A673 (cell line): ENCODE measurements around the gene KHK.

Experiments
- CTCF ChIP-seq: fragments of 300-800, 200-600 bp; sonication (generic); conservative IDR thresholded peaks from 2 replicates; pipeline ENCODE4 v1.5.1; 2017; ENCODE audit warnings: low read depth, mild to moderate bottlenecking, antibody characterized with exemption, low read length, moderate library complexity, mixed read lengths
- EZH2 ChIP-seq: fragments of 200-600 bp; sonication (generic); IDR thresholded peaks from 2 replicates; pipeline ENCODE4 v1.6.1; 2017; ENCODE audit warnings: borderline replicate concordance, low read depth, mild to moderate bottlenecking, mixed read lengths, antibody characterized with exemption, low read length; ENCODE audit not compliant: poor library complexity, severe bottlenecking

DNA sequence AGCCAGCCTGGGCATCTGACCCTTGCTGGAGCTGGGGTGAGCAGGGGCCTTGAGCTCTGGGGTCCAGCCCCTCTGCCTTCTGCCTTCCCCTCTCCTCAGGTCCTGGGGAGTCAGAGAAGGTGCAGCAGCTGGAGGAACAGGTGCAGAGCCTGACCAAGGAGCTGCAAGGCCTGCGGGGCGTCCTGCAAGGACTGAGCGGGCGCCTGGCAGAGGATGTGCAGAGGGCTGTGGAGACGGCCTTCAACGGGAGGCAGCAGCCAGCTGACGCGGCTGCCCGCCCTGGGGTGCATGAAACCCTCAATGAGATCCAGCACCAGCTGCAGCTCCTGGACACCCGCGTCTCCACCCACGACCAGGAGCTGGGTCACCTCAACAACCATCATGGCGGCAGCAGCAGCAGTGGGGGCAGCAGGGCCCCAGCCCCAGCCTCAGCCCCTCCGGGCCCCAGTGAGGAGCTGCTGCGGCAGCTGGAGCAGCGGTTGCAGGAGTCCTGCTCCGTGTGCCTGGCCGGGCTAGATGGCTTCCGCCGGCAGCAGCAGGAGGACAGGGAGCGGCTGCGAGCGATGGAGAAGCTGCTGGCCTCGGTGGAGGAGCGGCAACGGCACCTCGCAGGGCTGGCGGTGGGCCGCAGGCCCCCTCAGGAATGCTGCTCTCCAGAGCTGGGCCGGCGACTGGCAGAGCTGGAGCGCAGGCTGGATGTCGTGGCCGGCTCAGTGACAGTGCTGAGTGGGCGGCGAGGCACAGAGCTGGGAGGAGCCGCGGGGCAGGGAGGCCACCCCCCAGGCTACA lies 4.4 kb upstream of the KHK start:
- TF ChIP-seq CTCF, result no peak
- TF ChIP-seq EZH2, result no peak
